Endothelial cell of umbilical vein (primary cell): ENCODE results near the gene CBFA2T3. TPM values are rescaled to one million over a fixed set of nuclear protein-coding genes. Genes with fewer than 3 reads are reported as not detected.

Experiments used
- BruUV-seq: library from RNA; stranded (reverse); fragments of 400-500 nt; replicated peaks from 2 replicates; lab custom pipeline; 2021; lab: Mats Ljungman, UMichigan
- CTCF ChIA-PET: fragments of 300-600, 350-600 bp; sonication (Branson Sonifier 250); formaldehyde crosslinking; loops from one replicate; lab custom pipeline; 2021; ENCODE audit warnings: antibody characterized with exemption, inconsistent platforms; lab: Charles Lee
- POLR2A ChIA-PET: fragments of 300-600, 350-600 bp; sonication (Branson Sonifier 250); formaldehyde crosslinking; loops from one replicate; lab custom pipeline; 2021; ENCODE audit warnings: antibody characterized with exemption, inconsistent platforms; lab: Charles Lee
- DNase-seq: peaks from one replicate; pipeline ENCODE4 v3.0.0-alpha.2; 2011; ENCODE audit warnings: low read depth, low spot score
- FAIRE-seq: peaks from 2 replicates; lab custom pipeline; 2011; peaks lifted over from hg19 to GRCh38; lab: Jason Lieb, UNC
- H2AFZ ChIP-seq: 2 replicates; pipeline ENCODE4 v1.6.0; 2012; ENCODE audit warnings: low read depth, low read length, control low read depth, inconsistent platforms
- H3K27ac ChIP-seq: 2 replicates; pipeline ENCODE4 v1.5.1; 2011; ENCODE audit warnings: low read depth, mild to moderate bottlenecking, control low read depth, low read length, moderate library complexity; ENCODE audit not compliant: insufficient read depth
- H3K27me3 ChIP-seq, 2 experiments: 2 replicates each; pipeline versions ENCODE4 v1.6.0 to v1.6.1; 2011; ENCODE audit warnings: low read length in 2 of 2, mixed read lengths in 1 of 2; ENCODE audit not compliant: control insufficient read depth in 2 of 2, insufficient read depth in 2 of 2
- H3K36me3 ChIP-seq, 2 experiments: 2 replicates in 1 of 2; 3 replicates in 1 of 2; pipeline ENCODE4 v1.5.1; 2011; ENCODE audit warnings: low read length in 2 of 2, mild to moderate bottlenecking in 1 of 2, moderate library complexity in 1 of 2; ENCODE audit not compliant: control insufficient read depth in 2 of 2, insufficient read depth in 2 of 2; ENCODE audit errors: extremely low read depth in 1 of 2
- H3K4me1 ChIP-seq: 3 replicates; pipeline ENCODE4 v1.5.1; 2011; ENCODE audit warnings: mild to moderate bottlenecking, low read length; ENCODE audit not compliant: control insufficient read depth, insufficient read depth; ENCODE audit errors: extremely low read depth
- H3K4me2 ChIP-seq: 2 replicates; pipeline ENCODE4 v1.6.1; 2011; ENCODE audit warnings: low read length, control low read depth, mixed read lengths; ENCODE audit not compliant: insufficient read depth
- H3K4me3 ChIP-seq, 3 experiments: fragments of 200-600 bp in 1 of 3; sonication (generic), shearing (Covaris generic) in 1 of 3; replicated peaks in 1 of 3; 2 replicates each; pipeline ENCODE4 v1.5.1; 2011 to 2016; ENCODE audit warnings: control low read depth in 3 of 3, low read length in 3 of 3, mild to moderate bottlenecking in 2 of 3, inconsistent platforms in 1 of 3, low read depth in 1 of 3, moderate library complexity in 1 of 3; ENCODE audit not compliant: insufficient read depth in 1 of 3
- H3K79me2 ChIP-seq: 2 replicates; pipeline ENCODE4 v1.6.0; 2012; ENCODE audit warnings: low read length, inconsistent platforms; ENCODE audit not compliant: control insufficient read depth, insufficient read depth
- H3K9ac ChIP-seq: replicated peaks from 2 replicates; pipeline ENCODE3; 2011; ENCODE audit warnings: low read length, control low read depth; ENCODE audit not compliant: insufficient read depth; ENCODE audit errors: extremely low read depth
- H3K9me1 ChIP-seq: replicated peaks from 3 replicates; pipeline ENCODE4 v1.6.0; 2011; ENCODE audit warnings: mild to moderate bottlenecking, low read length; ENCODE audit not compliant: control insufficient read depth, insufficient read depth; ENCODE audit errors: extremely low read depth
- H3K9me3 ChIP-seq: replicated peaks from 2 replicates; pipeline ENCODE4 v1.5.1; 2012; ENCODE audit warnings: low read length, inconsistent platforms; ENCODE audit not compliant: control insufficient read depth, insufficient read depth
- H4K20me1 ChIP-seq: replicated peaks from 2 replicates; pipeline ENCODE3; 2011; ENCODE audit warnings: mild to moderate bottlenecking, low read length; ENCODE audit not compliant: control insufficient read depth, insufficient read depth; ENCODE audit errors: extremely low read depth
- EZH2 ChIP-seq: IDR thresholded peaks from 2 replicates; pipeline ENCODE4 v1.6.1; 2012; ENCODE audit warnings: borderline replicate concordance, low read depth, mild to moderate bottlenecking, moderate library complexity, low read length, inconsistent platforms; ENCODE audit not compliant: severe bottlenecking
- FOS ChIP-seq: IDR thresholded peaks from 2 replicates; pipeline ENCODE4 v1.6.1; 2011; ENCODE audit warnings: mild to moderate bottlenecking, low read length, moderate library complexity, borderline replicate concordance; ENCODE audit not compliant: insufficient read depth
- GATA2 ChIP-seq: IDR thresholded peaks from 2 replicates; pipeline ENCODE4 v1.7.0; 2011; ENCODE audit warnings: low read depth, mild to moderate bottlenecking, moderate library complexity, mixed read lengths, low read length; ENCODE audit not compliant: insufficient read length, insufficient read depth
- JUN ChIP-seq: IDR thresholded peaks from 2 replicates; pipeline ENCODE4 v1.6.1; 2011; ENCODE audit warnings: borderline replicate concordance, low read depth; ENCODE audit not compliant: insufficient read length, insufficient read depth
- POLR2A ChIP-seq: IDR thresholded peaks from 2 replicates; pipeline ENCODE4 v1.6.1; 2012; ENCODE audit warnings: low read depth, mild to moderate bottlenecking, control low read depth, low read length
- POLR2AphosphoS5 ChIP-seq: IDR thresholded peaks from 2 replicates; pipeline ENCODE4 v1.6.1; 2012; ENCODE audit warnings: low read depth, mild to moderate bottlenecking, control low read depth, low read length, moderate library complexity; ENCODE audit not compliant: insufficient read depth
- dilution Hi-C: fragments of 300-500 bp; cut with MboI; formaldehyde crosslinking; loops from one replicate; pipeline ENCODE4 v1.15.0; 2019; ENCODE audit warnings: low sequenced_read_pairs; ENCODE audit not compliant: extremely low pct_ligation_motif_present
- intact Hi-C: fragments of 100-400 bp; cut with micrococcal nuclease; formaldehyde crosslinking; loops from one replicate; pipeline ENCODE4 v1.10.0; 2022
- polyA plus RNA-seq, 4 experiments: library from polyadenylated mRNA; depleted of rRNA in 3 of 4; stranded (reverse) in 3 of 4; unstranded in 1 of 4; fragments of >200 nt; gene quantifications; 2 replicates each; pipeline versions ENCODE4 v1.2.1 to v1.2.3, GENCODE V29; 2011 to 2012; ENCODE audit warnings: missing spikeins in 1 of 4
- total RNA-seq: library from RNA; stranded (reverse); gene quantifications from 2 replicates; pipeline ENCODE4 v1.2.3, GENCODE V29; 2021
- TF ChIP-seq, protein P1 (sequence below), 2 donors: IDR thresholded peaks; 1 replicate in 1 of 2; 2 replicates in 1 of 2; pipeline ENCODE4 v1.5.1; 2011; ENCODE audit warnings: low read length in 2 of 2, mild to moderate bottlenecking in 2 of 2, moderate library complexity in 2 of 2, control low read depth in 1 of 2, inconsistent platforms in 1 of 2, low read depth in 1 of 2; ENCODE audit not compliant: insufficient read depth in 1 of 2; ENCODE audit errors: extremely low read depth in 1 of 2

CBFA2T3 gene
- total and polyA plus RNA-seq, 2 donors (not counting 3 experiments of a cell fraction or from before 2014, with no cell fraction given) = not detected

DNA sequence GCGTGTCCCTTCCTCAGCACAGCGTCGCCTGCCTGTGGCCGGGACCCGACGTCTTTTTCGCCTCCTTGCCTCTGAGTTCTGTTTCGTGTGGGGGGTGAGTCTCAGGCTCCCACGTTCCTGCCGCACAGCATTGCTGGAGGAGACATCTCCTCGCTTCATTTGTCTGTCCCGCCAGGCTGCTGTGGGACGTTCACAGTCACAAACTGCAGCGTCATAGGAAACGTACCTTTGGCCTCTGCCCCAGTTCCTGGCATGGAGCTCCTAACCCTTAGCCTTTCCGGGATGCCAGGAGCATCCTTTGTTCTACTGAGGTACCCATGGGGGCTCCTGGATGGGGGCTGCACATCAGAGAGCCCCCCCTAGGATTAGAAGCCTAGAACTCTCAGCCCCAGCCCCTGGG is 18.2 kb upstream of the CBFA2T3 start:
- CTCF ChIA-PET = no interaction called here
- Histone ChIP-seq H3K4me2 (no peak overlapping the region), H3K27ac (no peak overlapping the region), H3K9me3 (no peaks in the 10 kb centered on the region), H2AFZ (no peak overlapping the region), H3K27me3 (peaks cover 0 to 1% of the 10 kb centered on the region in 2 experiments), H3K79me2 (no peaks in the 10 kb centered on the region), H3K4me3 (no peak overlapping the region), H3K4me1 (no peaks in the 10 kb centered on the region), H3K9ac (no peak overlapping the region), H4K20me1 (no peaks in the 10 kb centered on the region), H3K36me3 (no peaks in the 10 kb centered on the region), H3K9me1 (no peaks in the 10 kb centered on the region)
- no peak for DNase-seq
- no peak for FAIRE-seq
- POLR2A ChIA-PET = no interaction called here
- intact Hi-C loops (no loop called here), dilution Hi-C loops (no loop called here)
- BruUV-seq = no TSS peak
- TF ChIP-seq JUN (no peak), POLR2AphosphoS5 (no peak), GATA2 (no peak)
- TF ChIP-seq, protein P1, sequence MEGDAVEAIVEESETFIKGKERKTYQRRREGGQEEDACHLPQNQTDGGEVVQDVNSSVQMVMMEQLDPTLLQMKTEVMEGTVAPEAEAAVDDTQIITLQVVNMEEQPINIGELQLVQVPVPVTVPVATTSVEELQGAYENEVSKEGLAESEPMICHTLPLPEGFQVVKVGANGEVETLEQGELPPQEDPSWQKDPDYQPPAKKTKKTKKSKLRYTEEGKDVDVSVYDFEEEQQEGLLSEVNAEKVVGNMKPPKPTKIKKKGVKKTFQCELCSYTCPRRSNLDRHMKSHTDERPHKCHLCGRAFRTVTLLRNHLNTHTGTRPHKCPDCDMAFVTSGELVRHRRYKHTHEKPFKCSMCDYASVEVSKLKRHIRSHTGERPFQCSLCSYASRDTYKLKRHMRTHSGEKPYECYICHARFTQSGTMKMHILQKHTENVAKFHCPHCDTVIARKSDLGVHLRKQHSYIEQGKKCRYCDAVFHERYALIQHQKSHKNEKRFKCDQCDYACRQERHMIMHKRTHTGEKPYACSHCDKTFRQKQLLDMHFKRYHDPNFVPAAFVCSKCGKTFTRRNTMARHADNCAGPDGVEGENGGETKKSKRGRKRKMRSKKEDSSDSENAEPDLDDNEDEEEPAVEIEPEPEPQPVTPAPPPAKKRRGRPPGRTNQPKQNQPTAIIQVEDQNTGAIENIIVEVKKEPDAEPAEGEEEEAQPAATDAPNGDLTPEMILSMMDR (IDR thresholded peaks at IDR 0.05; ENCODE audit: extremely low read depth in 1 of 2, insufficient read depth in 1 of 2, low read depth in 1 of 2, low read length in 2 of 2) = no peak

DNA sequence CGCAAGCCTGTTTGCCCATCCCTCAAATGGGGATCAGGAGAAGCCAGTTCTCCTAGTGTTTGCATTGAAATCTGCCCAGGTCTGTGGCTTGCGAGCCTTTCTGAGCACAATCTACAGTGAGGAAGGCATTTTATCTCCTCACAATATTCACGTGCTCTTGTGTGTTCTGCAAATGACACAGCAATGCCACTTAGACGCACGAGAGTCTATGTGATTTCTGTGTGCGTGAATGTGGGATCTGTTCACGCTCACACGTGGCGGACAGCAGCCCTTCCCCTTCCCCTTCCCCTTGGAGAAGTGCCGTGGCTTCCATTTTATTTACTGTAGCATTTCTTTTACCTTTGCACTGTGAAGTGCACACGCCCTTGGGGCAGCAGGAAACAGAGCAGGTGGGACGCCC is 17.7 kb upstream of the CBFA2T3 start:
- DNase-seq = no peak
- ChIA-PET CTCF (no interaction called here), POLR2A (no interaction called here)
- Histone ChIP-seq H3K4me3 (no peak overlapping the region), H3K36me3 (no peaks in the 10 kb centered on the region), H3K9me1 (no peaks in the 10 kb centered on the region), H3K4me1 (no peaks in the 10 kb centered on the region), H3K27me3 (peaks cover 0 to 1% of the 10 kb centered on the region in 2 experiments), H3K9me3 (no peaks in the 10 kb centered on the region), H4K20me1 (no peaks in the 10 kb centered on the region), H3K4me2 (no peak overlapping the region), H3K79me2 (no peaks in the 10 kb centered on the region), H3K27ac (no peak overlapping the region), H3K9ac (no peak overlapping the region), H2AFZ (no peak overlapping the region)
- TF ChIP-seq POLR2A (no peak), FOS (no peak), EZH2 (no peak)
- intact Hi-C loops = no loop called here
- no peak for FAIRE-seq
- dilution Hi-C loops = no loop called here
- no TSS peak for BruUV-seq
